H54 (cell line): ENCODE results near the gene SMYD3.
A peak's percentile ranks its signal among the peaks of the same experiment; 100 is the strongest.
"Not testable (repeated sequence)": the region's sequence is repeated elsewhere in the genome, so short reads cannot be mapped to it uniquely, and the experiment has no call there.

Experiments
- DNase-seq: peaks from one replicate; pipeline ENCODE4 v3.0.0; 2011; ENCODE audit warnings: low spot score, mixed read lengths; ENCODE audit not compliant: insufficient read length
- FAIRE-seq: peaks from 3 replicates; lab custom pipeline; 2011; peaks lifted over from hg19 to GRCh38; lab: Jason Lieb, UNC
- POLR2A ChIP-seq: IDR thresholded peaks from 2 replicates; pipeline ENCODE4 v1.6.1; 2011; ENCODE audit warnings: low read depth, mild to moderate bottlenecking, low read length

Gene SMYD3

GRCh38 chr1:245791410-245792312, 715.4 kb downstream of the SMYD3 start:
- no peak for FAIRE-seq

GRCh38 chr1:245790441-245790840, 716.6 kb downstream of the SMYD3 start:
- no peak for TF ChIP-seq POLR2A
- FAIRE-seq (no peak), DNase-seq (no peak)

More at GRCh38 chr1:245791410-245792312, 715.4 kb downstream of the SMYD3 start:
- no peak for DNase-seq
- no peak for TF ChIP-seq POLR2A

- no peak for FAIRE-seq
- no peak for DNase-seq
- TF ChIP-seq POLR2A: no peak
These were observed 718.2 kb downstream of the SMYD3 start for GRCh38 chr1:245788886-245789285.

GRCh38 chr1:245788269-245788668, 718.8 kb downstream of the SMYD3 start:
- peak; percentile 70 for FAIRE-seq
- TF ChIP-seq POLR2A: no peak

DNA sequence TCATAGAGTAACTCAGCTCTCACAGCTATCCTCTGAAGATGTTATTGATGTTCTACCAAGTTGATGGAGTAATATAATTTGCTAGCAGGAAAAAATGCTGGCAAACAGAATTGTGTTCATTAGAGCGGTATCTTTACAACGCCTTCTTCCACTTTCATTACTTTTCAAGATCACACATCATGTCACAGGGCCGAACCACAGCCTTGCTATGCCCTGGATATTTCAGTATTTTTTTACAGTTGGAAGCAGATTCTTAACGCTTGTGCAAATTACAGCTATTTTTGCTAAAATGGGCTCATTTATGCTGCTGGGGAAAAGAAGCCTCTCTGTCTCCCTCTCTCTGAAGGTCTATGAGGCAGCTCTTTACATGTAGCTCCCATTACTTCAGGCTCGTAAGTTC, 720.1 kb downstream of the SMYD3 start:
- FAIRE-seq (no peak), DNase-seq (no peak)
- TF ChIP-seq POLR2A: no peak

More at GRCh38 chr1:245788269-245788668, 718.8 kb downstream of the SMYD3 start:
- DNase-seq: peak; percentile 58

DNA sequence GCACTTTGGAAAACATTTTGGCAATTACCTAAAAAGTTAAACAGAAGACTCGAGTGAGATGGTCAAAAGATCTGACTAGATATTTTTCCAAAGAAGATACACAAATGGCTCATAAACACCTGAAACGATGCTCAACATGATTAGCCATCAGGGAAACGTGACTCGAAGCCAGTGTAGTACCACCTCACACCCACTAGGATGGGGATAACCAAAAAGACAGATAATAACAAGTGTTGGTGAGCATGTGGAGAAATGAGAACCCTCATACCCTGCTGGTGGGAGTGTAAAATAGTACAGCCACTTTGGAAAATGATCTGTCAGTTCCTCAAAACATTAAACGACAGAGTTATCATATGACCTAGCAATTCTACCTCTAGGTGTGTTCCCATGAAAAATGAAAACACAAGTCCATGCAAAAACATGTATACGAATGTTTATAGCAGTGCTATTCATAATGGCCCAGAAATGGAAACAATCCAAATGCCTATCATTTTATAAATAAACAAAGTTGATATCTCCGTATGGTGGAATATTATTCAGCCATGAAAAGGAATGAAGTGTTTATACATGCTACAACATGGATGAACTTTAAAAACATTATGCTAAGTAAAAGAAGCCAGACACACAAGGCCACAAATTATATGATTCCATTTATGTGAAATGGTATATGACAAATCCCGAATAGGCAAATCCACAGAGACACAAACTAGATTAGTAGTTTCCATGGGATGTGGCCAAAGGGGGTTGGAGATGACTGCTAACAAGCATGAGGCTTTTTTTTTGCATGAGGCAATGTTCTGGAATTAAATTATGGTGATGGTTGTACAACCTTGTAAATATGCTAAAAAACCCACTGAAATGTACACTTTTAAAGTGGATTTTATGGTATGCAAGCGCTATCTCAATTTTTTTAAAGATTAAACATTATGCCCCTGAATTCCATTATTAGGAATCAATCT, 727.0 kb downstream of the SMYD3 start:
- FAIRE-seq (no peak), DNase-seq (no peak)
- no peak for TF ChIP-seq POLR2A

DNA sequence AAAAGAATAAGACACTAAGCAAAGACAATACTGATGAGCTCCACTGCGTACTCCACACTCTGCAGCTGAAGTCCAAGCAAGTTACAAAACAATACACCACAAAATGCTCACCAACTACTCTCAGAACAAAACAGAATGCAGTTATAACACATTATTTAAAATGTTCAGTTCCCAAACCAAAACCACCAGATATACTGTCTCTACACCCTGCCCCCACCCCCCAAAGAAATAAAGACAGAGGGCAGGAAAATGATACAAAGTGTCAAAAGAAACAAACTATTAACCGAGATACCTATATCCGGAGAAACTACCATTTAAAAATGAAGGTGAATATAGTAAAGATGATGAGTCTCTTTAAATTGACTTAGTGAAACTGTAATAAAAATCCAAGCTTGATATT, 729.3 kb downstream of the SMYD3 start:
- no peak for TF ChIP-seq POLR2A
- FAIRE-seq (no peak), DNase-seq (no peak)

DNA sequence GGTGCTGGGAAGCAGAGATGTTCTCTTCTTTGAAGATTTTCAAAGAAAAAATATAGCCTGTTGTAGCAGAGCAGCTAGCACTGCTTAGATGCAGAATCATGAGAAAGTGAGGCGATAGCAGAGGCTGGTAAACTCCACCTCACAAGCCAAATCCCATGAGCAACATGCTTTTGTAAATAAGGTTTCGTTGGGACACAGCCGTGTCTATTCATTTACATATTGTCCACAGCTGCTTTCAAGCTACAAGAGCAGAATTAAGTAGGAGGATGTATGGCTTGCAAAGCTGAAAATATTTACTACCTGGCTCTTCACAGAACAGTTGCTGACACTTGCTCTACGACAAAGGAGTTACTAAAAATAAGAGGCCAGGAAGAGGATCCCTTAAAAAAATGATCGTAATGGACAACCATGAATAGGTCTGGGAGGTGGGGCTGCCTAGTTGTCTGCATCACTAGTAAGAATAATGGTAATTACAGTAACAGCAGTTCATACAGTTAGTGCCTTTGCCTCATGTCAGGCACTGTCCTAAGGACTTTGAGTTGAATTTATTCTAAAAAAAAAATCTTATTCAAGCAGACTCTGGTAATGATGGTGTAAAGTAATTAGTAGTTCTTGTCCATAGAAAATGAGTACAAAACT, 730.3 kb downstream of the SMYD3 start:
- FAIRE-seq: no peak
- no peak for TF ChIP-seq POLR2A

GRCh38 chr1:245776139-245776538, 730.9 kb downstream of the SMYD3 start:
- DNase-seq (no peak), FAIRE-seq (no peak)

More for the DNA sequence above, 730.3 kb downstream of the SMYD3 start:
- DNase-seq: no peak

GRCh38 chr1:245774931-245775330, 732.1 kb downstream of the SMYD3 start:
- FAIRE-seq, DNase-seq: not testable (repeated sequence)

More at GRCh38 chr1:245776139-245776538, 730.9 kb downstream of the SMYD3 start:
- TF ChIP-seq POLR2A: no peak

DNA sequence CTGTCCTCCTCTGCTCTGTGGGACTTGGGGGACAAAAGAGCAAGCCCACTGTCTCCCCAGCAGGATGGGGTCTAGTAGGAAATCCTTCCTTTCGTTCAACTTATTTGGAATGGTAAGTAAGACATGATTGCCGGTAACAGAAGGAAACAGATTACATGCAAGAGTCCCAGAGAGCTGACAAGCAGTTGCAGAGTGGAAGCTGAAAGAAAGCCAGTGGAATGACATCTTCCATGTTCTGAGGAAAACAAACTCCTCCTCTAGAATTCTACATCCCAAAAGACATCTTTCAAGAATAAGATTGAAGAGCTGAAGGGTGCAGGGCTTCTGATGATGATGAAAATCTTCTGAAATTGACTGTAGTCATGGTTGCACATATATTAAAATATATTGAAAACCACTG, 732.9 kb downstream of the SMYD3 start:
- DNase-seq (no peak), FAIRE-seq (no peak)
- TF ChIP-seq POLR2A: no peak

GRCh38 chr1:245773344-245773743, 733.7 kb downstream of the SMYD3 start:
- TF ChIP-seq POLR2A: no peak
- DNase-seq (no peak), FAIRE-seq (no peak)

GRCh38 chr1:245772739-245773138, 734.3 kb downstream of the SMYD3 start:
- DNase-seq (no peak), FAIRE-seq (no peak)

GRCh38 chr1:245772325-245772724, 734.8 kb downstream of the SMYD3 start:
- no peak for TF ChIP-seq POLR2A
- FAIRE-seq: no peak
- DNase-seq: no peak

More at GRCh38 chr1:245772739-245773138, 734.3 kb downstream of the SMYD3 start:
- TF ChIP-seq POLR2A: no peak
